Measurements from ENCODE around the gene BANK1.

Gene BANK1

GRCh38 chr4:101967697-101968346 lies 177.3 kb downstream of the BANK1 start (continued):
- TF ChIP-seq ZSCAN4 (tag by site-specific recombination; IDR thresholded peaks at IDR 0.05): no peak
- no peak for TF ChIP-seq ZEB2 (tag by site-specific recombination; IDR thresholded peaks at IDR 0.05)
- TF ChIP-seq WT1 (tag by site-specific recombination; IDR thresholded peaks at IDR 0.05): no peak
- no peak for TF ChIP-seq ZNF175 (tag by site-specific recombination; IDR thresholded peaks at IDR 0.05)
- no peak for TF ChIP-seq ZNF26 (tag by site-specific recombination; IDR thresholded peaks at IDR 0.05)
- TF ChIP-seq IKZF3 (tag by site-specific recombination; IDR thresholded peaks at IDR 0.05): no peak
- no peak for TF ChIP-seq ZNF645 (tag by site-specific recombination; IDR thresholded peaks at IDR 0.05)
- no peak for TF ChIP-seq ZNF776 (tag by site-specific recombination; IDR thresholded peaks at IDR 0.05; ENCODE audit: borderline replicate concordance)
- no peak for TF ChIP-seq ZBTB20 (tag by site-specific recombination; IDR thresholded peaks at IDR 0.05)

- no peaks in the 10 kb centered on the region for H3K4me1 ChIP-seq (ENCODE audit: control insufficient read depth, insufficient read depth, low read length)
- H3K36me3 ChIP-seq (ENCODE audit: control insufficient read depth in 2 of 2, insufficient read depth in 1 of 2, low read length in 2 of 2): no peaks in the 10 kb centered on the region
- no peaks in the 10 kb centered on the region for H3K9me3 ChIP-seq (ENCODE audit: control insufficient read depth, insufficient read depth, low read depth, low read length)
- no peak overlapping the region for H3K4me3 ChIP-seq (ENCODE audit: low read depth, low read length)
- TF ChIP-seq ZNF184 (tag by site-specific recombination; IDR thresholded peaks at IDR 0.05) (peak; percentile 87), PATZ1 (tag by site-specific recombination; IDR thresholded peaks at IDR 0.05) (no peak)
- ChIA-PET POLR2A (no interaction called here), CTCF (no interaction called here)
- no peak overlapping the region for H3K27ac ChIP-seq (ENCODE audit: extremely low read depth, low read depth, low read length)
Observed at GRCh38 chr4:101968364-101968763, 177.8 kb downstream of the BANK1 start.

- no peak for TF ChIP-seq MZF1 (tag by site-specific recombination; IDR thresholded peaks at IDR 0.05; ENCODE audit: borderline replicate concordance)
- no peak for TF ChIP-seq MYNN (tag by site-specific recombination; IDR thresholded peaks at IDR 0.05; ENCODE audit: borderline replicate concordance)
- no peak for TF ChIP-seq ZBTB48 (tag by site-specific recombination; IDR thresholded peaks at IDR 0.05)
- no peak for TF ChIP-seq ZNF660 (tag by site-specific recombination; IDR thresholded peaks at IDR 0.05)
- TF ChIP-seq ZNF510 (tag by site-specific recombination; IDR thresholded peaks at IDR 0.05; ENCODE audit: insufficient replicate concordance): no peak
- TF ChIP-seq ZFP37 (tag by site-specific recombination; IDR thresholded peaks at IDR 0.05): no peak
- no peak for TF ChIP-seq ZNF174 (tag by site-specific recombination; IDR thresholded peaks at IDR 0.05)
- TF ChIP-seq ZNF544 (tag by site-specific recombination; IDR thresholded peaks at IDR 0.05): no peak
- no peak for TF ChIP-seq ZNF501 (tag by site-specific recombination; IDR thresholded peaks at IDR 0.05)
- no peak for TF ChIP-seq ZNF600 (tag by site-specific recombination; IDR thresholded peaks at IDR 0.05)
- TF ChIP-seq GFI1B (tag by site-specific recombination; IDR thresholded peaks at IDR 0.05): no peak
- TF ChIP-seq ZBTB7A (tag by site-specific recombination; IDR thresholded peaks at IDR 0.05; ENCODE audit: low read depth): no peak
- TF ChIP-seq ZBTB17 (tag by site-specific recombination; IDR thresholded peaks at IDR 0.05): no peak
- no peak for TF ChIP-seq ZNF658 (tag by site-specific recombination; IDR thresholded peaks at IDR 0.05)
- TF ChIP-seq ZNF654 (tag by site-specific recombination; IDR thresholded peaks at IDR 0.05; ENCODE audit: low read depth): no peak
- TF ChIP-seq ZNF560 (tag by site-specific recombination; IDR thresholded peaks at IDR 0.05; ENCODE audit: borderline replicate concordance): no peak
- no peak for TF ChIP-seq HOXA7 (CRISPR knock-in tag; IDR thresholded peaks at IDR 0.05; ENCODE audit: borderline replicate concordance)
- TF ChIP-seq ZNF48 (tag by site-specific recombination; IDR thresholded peaks at IDR 0.05): no peak
- TF ChIP-seq ZNF214 (tag by site-specific recombination; IDR thresholded peaks at IDR 0.05; ENCODE audit: borderline replicate concordance): no peak
- CTCF ChIA-PET: no interaction called here
- Histone ChIP-seq H3K4me3 (ENCODE audit: low read depth, low read length) (no peak overlapping the region), H3K4me1 (ENCODE audit: control insufficient read depth, insufficient read depth, low read length) (no peaks in the 10 kb centered on the region), H3K27ac (ENCODE audit: extremely low read depth, low read depth, low read length) (no peak overlapping the region), H3K36me3 (ENCODE audit: control insufficient read depth in 2 of 2, insufficient read depth in 1 of 2, low read length in 2 of 2) (no peaks in the 10 kb centered on the region), H3K9me3 (ENCODE audit: control insufficient read depth, insufficient read depth, low read depth, low read length) (no peaks in the 10 kb centered on the region)
- POLR2A ChIA-PET: no interaction called here
Observed at GRCh38 chr4:101969965-101970364, 179.4 kb downstream of the BANK1 start.

Data from HEK293 (cell line).